SK-N-SH (cell line): ENCODE data around the gene PIP4K2A.

Source experiments
- CTCF ChIP-seq: fragments of 200-600 bp; sonication (generic); IDR thresholded peaks from 2 replicates; pipeline ENCODE4 v1.6.1; 2017; ENCODE audit warnings: antibody characterized with exemption, mild to moderate bottlenecking, moderate library complexity
- MXI1 ChIP-seq: IDR thresholded peaks from 2 replicates; pipeline ENCODE4 v1.6.1; 2012; ENCODE audit warnings: mild to moderate bottlenecking, low read depth, low read length, improper control_type of control experiment
- REST ChIP-seq: IDR thresholded peaks from 2 replicates; pipeline ENCODE4 v1.6.1; 2012; ENCODE audit warnings: mild to moderate bottlenecking, low read depth, low read length, moderate library complexity
- TF ChIP-seq, protein P1 (sequence below): IDR thresholded peaks from 2 replicates; pipeline ENCODE4 v1.4.0; 2012; ENCODE audit warnings: low read depth

- TF ChIP-seq, protein P1, sequence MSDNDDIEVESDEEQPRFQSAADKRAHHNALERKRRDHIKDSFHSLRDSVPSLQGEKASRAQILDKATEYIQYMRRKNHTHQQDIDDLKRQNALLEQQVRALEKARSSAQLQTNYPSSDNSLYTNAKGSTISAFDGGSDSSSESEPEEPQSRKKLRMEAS, result no peak
- no peak for TF ChIP-seq CTCF
- TF ChIP-seq MXI1, result no peak
- no peak for TF ChIP-seq REST
Observed at GRCh38 chr10:22740180-22740579, 25.8 kb upstream of the PIP4K2A start.
